Right atrium auricular region (tissue), 2 donors: Measurements from ENCODE around the gene SNRNP35. TPM values are rescaled to one million over a fixed set of nuclear protein-coding genes. Genes with fewer than 3 reads are reported as not detected.
A peak's percentile ranks its signal among the peaks of the same experiment; 100 is the strongest.
"Not testable (repeated sequence)": the region's sequence is repeated elsewhere in the genome, so short reads cannot be mapped to it uniquely, and the experiment has no call there.

ENCODE experiments used
- DNase-seq: peaks from one replicate; pipeline ENCODE4 v3.0.0-alpha.2; 2019; ENCODE audit warnings: low spot score
- H3K27ac ChIP-seq, 2 donors: fragments of 200-600 bp; sonication (generic); 1 replicate in 1 of 2; 2 replicates in 1 of 2; pipeline ENCODE4 v1.5.1; 2016 to 2019
- H3K27me3 ChIP-seq, 2 donors: fragments of 200-600 bp; sonication (generic); one replicate each; pipeline versions ENCODE4 v1.5.1 to v1.6.0; 2017 to 2019
- H3K36me3 ChIP-seq: fragments of 200-600 bp; sonication (generic); one replicate; pipeline ENCODE4 v1.5.1; 2016
- H3K4me1 ChIP-seq, 2 donors: fragments of 200-600 bp; sonication (generic); one replicate each; pipeline versions ENCODE4 v1.5.1 to v1.6.0; 2017 to 2019
- H3K4me3 ChIP-seq, 2 donors: fragments of 200-600 bp; sonication (generic); 1 replicate in 1 of 2; 2 replicates in 1 of 2; pipeline ENCODE4 v1.5.1; 2017 to 2019; ENCODE audit warnings: mild to moderate bottlenecking in 1 of 2, moderate library complexity in 1 of 2
- H3K9me3 ChIP-seq, 2 donors: fragments of 200-600 bp; sonication (generic); one replicate each; pipeline ENCODE4 v1.5.1; 2019
- CTCF ChIP-seq, 2 donors: fragments of 200-600 bp; sonication (generic); IDR thresholded peaks; one replicate each; pipeline ENCODE4 v1.5.1; 2019; ENCODE audit warnings: antibody characterized with exemption in 2 of 2
- total RNA-seq, 2 donors: library from RNA; depleted of rRNA; stranded (reverse); fragments of >200 nt; gene quantifications; one replicate each; pipeline ENCODE4 v1.1.0, GENCODE V29; 2016

SNRNP35 gene
- total RNA-seq, 2 donors from 2014 or later = 17.4 to 18.4 TPM

GRCh38 chr12:123449249-123449733, 8.6 kb upstream of the SNRNP35 start:
- Histone ChIP-seq H3K36me3 (no peaks in the 10 kb centered on the region), H3K27me3 (no peaks in the 10 kb centered on the region), H3K27ac (no peak overlapping the region), H3K9me3 (no peaks in the 10 kb centered on the region), H3K4me3 (no peak overlapping the region), H3K4me1 (peaks cover 0 to 22% of the 10 kb centered on the region in 2 donors)
- DNase-seq = no peak
- TF ChIP-seq CTCF (IDR thresholded peaks at IDR 0.05) = no peak

- Histone ChIP-seq H3K36me3 (no peaks in the 10 kb centered on the region), H3K4me1 (peaks cover 0 to 19% of the 10 kb centered on the region in 2 donors), H3K4me3 (no peak overlapping the region), H3K9me3 (no peaks in the 10 kb centered on the region), H3K27ac (no peak overlapping the region), H3K27me3 (no peaks in the 10 kb centered on the region)
- TF ChIP-seq CTCF (IDR thresholded peaks at IDR 0.05) = no peak
- DNase-seq = no peak
Measured at GRCh38 chr12:123449856-123450255, 8.1 kb upstream of the SNRNP35 start.

GRCh38 chr12:123450636-123451035, 7.3 kb upstream of the SNRNP35 start:
- no peaks in the 10 kb centered on the region for H3K27me3 ChIP-seq
- H3K9me3 ChIP-seq = no peaks in the 10 kb centered on the region
- DNase-seq = no peak
- H3K27ac ChIP-seq = no peak overlapping the region
- no peaks in the 10 kb centered on the region for H3K36me3 ChIP-seq
- H3K4me1 ChIP-seq = peaks cover 0 to 11% of the 10 kb centered on the region in 2 donors
- no peak for TF ChIP-seq CTCF (IDR thresholded peaks at IDR 0.05)
- H3K4me3 ChIP-seq = no peak overlapping the region

- not testable (repeated sequence) for H3K36me3 ChIP-seq, H3K9me3 ChIP-seq, H3K27me3 ChIP-seq, H3K27ac ChIP-seq, H3K4me3 ChIP-seq, H3K4me1 ChIP-seq, DNase-seq
Measured at GRCh38 chr12:123452276-123452550, 5.7 kb upstream of the SNRNP35 start.

- Histone ChIP-seq H3K27ac (no peak overlapping the region), H3K36me3 (no peaks in the 10 kb centered on the region)
Measured at GRCh38 chr12:123453165-123453564, 4.8 kb upstream of the SNRNP35 start.

GRCh38 chr12:123463174-123463573, 5.2 kb downstream of the SNRNP35 start:
- DNase-seq = not testable (repeated sequence)
- peaks cover 0 to 28% of the 10 kb centered on the region in 2 donors for H3K4me1 ChIP-seq

More at GRCh38 chr12:123453165-123453564, 4.8 kb upstream of the SNRNP35 start:
- no peak for DNase-seq
- H3K27me3 ChIP-seq = no peaks in the 10 kb centered on the region
- no peak overlapping the region for H3K4me3 ChIP-seq
- H3K4me1 ChIP-seq = no peaks in the 10 kb centered on the region
- H3K9me3 ChIP-seq = no peaks in the 10 kb centered on the region
- no peak for TF ChIP-seq CTCF (IDR thresholded peaks at IDR 0.05)

GRCh38 chr12:123465084-123465483, 7.1 kb downstream of the SNRNP35 start:
- peak overlapping the region; percentile 15 to 42 for H3K27ac ChIP-seq
- no peak for DNase-seq
- H3K4me3 ChIP-seq = no peak overlapping the region
- no peaks in the 10 kb centered on the region for H3K9me3 ChIP-seq
- peaks cover 15% of the 10 kb centered on the region for H3K36me3 ChIP-seq
- no peaks in the 10 kb centered on the region for H3K27me3 ChIP-seq
- no peak for TF ChIP-seq CTCF (IDR thresholded peaks at IDR 0.05)
- H3K4me1 ChIP-seq = peaks cover 0 to 18% of the 10 kb centered on the region in 2 donors

More at GRCh38 chr12:123463174-123463573, 5.2 kb downstream of the SNRNP35 start:
- not testable (repeated sequence) for H3K4me3 ChIP-seq, H3K27me3 ChIP-seq, H3K27ac ChIP-seq, H3K9me3 ChIP-seq
- H3K36me3 ChIP-seq = peaks cover 13% of the 10 kb centered on the region
